NB4 (cell line): ENCODE data around the gene PRKAA2.

Experiments used
- DNase-seq: peaks from one replicate; pipeline ENCODE4 v3.0.0; 2010; ENCODE audit warnings: low read depth
- H3K4me3 ChIP-seq: one replicate; pipeline ENCODE4 v1.5.1; 2011; ENCODE audit warnings: mild to moderate bottlenecking, low read depth, low read length, moderate library complexity
- MYC ChIP-seq: IDR thresholded peaks from 2 replicates; pipeline ENCODE4 v1.6.1; 2011; ENCODE audit warnings: low read depth, low read length
- POLR2A ChIP-seq: IDR thresholded peaks from 2 replicates; pipeline ENCODE4 v1.6.1; 2011; ENCODE audit warnings: mild to moderate bottlenecking; ENCODE audit not compliant: insufficient read length; ENCODE audit errors: extremely low read depth
- TF ChIP-seq, protein P1 (sequence below): IDR thresholded peaks from one replicate; pipeline ENCODE4 v1.5.1; 2012; ENCODE audit warnings: low read depth, low read length
- TF ChIP-seq, protein P2 (sequence below): IDR thresholded peaks from 2 replicates; pipeline ENCODE4 v1.6.1; 2011; ENCODE audit warnings: low read depth, low read length

The PRKAA2 gene

GRCh38 chr1:56638248-56638647 is 6.9 kb upstream of the PRKAA2 start:
- TF ChIP-seq POLR2A (no peak), MYC (no peak)
- TF ChIP-seq, protein P1, sequence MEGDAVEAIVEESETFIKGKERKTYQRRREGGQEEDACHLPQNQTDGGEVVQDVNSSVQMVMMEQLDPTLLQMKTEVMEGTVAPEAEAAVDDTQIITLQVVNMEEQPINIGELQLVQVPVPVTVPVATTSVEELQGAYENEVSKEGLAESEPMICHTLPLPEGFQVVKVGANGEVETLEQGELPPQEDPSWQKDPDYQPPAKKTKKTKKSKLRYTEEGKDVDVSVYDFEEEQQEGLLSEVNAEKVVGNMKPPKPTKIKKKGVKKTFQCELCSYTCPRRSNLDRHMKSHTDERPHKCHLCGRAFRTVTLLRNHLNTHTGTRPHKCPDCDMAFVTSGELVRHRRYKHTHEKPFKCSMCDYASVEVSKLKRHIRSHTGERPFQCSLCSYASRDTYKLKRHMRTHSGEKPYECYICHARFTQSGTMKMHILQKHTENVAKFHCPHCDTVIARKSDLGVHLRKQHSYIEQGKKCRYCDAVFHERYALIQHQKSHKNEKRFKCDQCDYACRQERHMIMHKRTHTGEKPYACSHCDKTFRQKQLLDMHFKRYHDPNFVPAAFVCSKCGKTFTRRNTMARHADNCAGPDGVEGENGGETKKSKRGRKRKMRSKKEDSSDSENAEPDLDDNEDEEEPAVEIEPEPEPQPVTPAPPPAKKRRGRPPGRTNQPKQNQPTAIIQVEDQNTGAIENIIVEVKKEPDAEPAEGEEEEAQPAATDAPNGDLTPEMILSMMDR = no peak
- TF ChIP-seq, protein P2, sequence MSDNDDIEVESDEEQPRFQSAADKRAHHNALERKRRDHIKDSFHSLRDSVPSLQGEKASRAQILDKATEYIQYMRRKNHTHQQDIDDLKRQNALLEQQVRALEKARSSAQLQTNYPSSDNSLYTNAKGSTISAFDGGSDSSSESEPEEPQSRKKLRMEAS = no peak
- H3K4me3 ChIP-seq = no peak overlapping the region
- DNase-seq = no peak

DNA sequence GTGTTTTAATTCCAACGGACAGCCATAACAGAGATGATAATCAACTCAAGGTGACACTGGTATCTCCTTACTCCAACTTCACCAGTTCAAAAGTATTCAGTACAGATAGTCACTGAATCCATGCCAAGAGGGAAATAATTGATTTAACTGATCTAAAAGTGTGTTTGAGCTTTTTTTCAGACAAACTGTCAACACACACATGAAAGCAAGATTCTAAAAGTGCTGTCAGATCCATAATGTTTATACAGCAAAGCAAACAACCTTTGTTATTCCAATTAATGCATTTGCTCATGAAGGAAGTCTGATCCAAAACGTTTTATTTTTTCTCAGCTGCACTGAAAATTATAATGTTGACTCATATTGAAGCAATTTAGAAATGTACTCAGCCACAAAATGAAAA is 5.9 kb upstream of the PRKAA2 start:
- no peak for DNase-seq
- TF ChIP-seq, protein P2 = no peak
- TF ChIP-seq POLR2A = no peak
- TF ChIP-seq, protein P1 = no peak
- TF ChIP-seq MYC = no peak
- no peak overlapping the region for H3K4me3 ChIP-seq

DNA sequence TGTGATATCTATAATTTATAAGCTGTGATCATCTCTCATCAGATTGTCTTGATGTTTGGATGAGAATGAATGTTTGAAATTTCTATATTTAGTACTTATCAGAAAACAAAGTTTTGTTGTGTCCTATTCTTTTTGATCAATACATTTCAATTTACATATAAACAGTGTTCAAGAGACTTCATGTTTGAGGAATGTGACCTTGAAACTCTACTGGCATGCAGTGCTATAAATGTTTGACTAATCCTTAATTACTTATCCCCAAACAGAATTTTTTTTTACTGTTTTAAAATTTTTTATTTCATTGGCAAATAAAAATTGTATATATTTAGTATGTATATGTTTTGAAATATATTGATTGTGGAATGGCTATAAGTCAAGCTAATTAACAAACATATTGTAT is 1.5 kb upstream of the PRKAA2 start:
- H3K4me3 ChIP-seq = no peak overlapping the region
- TF ChIP-seq, protein P2 = no peak
- TF ChIP-seq POLR2A = no peak
- TF ChIP-seq, protein P1 = no peak
- no peak for TF ChIP-seq MYC
- DNase-seq = no peak

- TF ChIP-seq POLR2A = no peak
- TF ChIP-seq, protein P2 = no peak
- TF ChIP-seq MYC = no peak
- TF ChIP-seq, protein P1 = no peak
- DNase-seq = no peak
- no peak overlapping the region for H3K4me3 ChIP-seq
These were observed 823 bp upstream of the PRKAA2 start for GRCh38 chr1:56644064-56644918.

DNA sequence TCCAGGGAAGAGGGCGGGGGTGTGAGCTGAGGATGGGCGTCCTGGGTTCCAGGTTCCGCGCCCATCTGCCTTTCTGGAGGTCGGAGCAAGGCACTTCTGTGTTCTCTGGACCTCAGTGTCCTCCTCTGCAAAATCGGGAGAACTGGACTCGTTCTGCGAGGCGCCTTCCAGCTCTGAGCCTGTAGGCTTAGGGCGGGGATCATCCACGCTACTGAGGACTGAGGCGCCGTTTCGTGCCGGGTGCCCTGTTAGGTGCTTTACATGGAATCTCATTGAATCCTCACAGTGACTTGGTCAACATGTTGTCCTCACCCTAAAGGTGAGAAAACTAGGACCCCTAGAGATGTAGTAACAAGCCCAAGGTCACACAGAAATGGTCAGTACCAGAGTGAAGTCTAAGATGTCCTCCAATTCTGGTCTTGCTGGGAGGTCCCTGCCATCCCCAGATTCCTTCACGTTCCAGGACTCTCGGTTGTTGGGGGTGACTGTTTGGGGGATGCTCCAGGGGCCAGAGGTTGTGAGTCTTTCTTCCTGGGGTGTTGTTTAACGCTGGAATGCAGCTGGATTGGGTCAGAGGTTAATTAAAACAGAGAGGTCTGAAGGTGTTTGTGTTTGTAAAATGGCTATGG is 677 bp downstream of the PRKAA2 start:
- TF ChIP-seq POLR2A (no peak), MYC (no peak)
- TF ChIP-seq, protein P2 = no peak
- TF ChIP-seq, protein P1 = no peak
- DNase-seq = no peak
- no peak overlapping the region for H3K4me3 ChIP-seq
